ENCODE data around the gene ZNF587B. TPM values are rescaled to one million over a fixed set of nuclear protein-coding genes. Genes with fewer than 3 reads are reported as not detected.
"Not testable (repeated sequence)": the region's sequence is repeated elsewhere in the genome, so short reads cannot be mapped to it uniquely, and the experiment has no call there.

Gene ZNF587B
- total RNA-seq, 1 donor from 2014 or later = 32.0 TPM

DNA sequence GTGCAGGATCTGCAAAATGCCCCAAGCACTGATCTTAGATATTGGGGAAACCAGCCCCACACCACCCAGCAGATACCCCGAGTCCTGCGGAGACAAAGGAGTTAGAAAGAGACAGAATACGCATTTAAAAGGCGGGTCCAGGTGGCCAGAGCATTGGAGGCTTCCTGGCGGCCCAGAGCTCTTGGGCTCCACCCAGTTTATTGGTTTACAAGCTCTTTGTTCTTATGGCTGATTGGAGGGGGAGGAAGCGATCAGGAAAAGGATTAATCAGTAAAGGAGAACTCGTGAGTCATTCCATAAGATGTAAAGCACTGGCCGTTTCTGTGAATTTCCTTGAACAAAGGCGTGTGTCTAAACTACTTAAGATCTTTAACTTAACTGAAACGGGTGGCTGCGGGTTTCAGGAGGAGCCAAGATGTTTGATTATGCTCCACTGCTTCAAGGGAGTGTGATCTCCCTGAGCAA lies 20.5 kb downstream of the ZNF587B start:
- TF ChIP-seq, protein P1, sequence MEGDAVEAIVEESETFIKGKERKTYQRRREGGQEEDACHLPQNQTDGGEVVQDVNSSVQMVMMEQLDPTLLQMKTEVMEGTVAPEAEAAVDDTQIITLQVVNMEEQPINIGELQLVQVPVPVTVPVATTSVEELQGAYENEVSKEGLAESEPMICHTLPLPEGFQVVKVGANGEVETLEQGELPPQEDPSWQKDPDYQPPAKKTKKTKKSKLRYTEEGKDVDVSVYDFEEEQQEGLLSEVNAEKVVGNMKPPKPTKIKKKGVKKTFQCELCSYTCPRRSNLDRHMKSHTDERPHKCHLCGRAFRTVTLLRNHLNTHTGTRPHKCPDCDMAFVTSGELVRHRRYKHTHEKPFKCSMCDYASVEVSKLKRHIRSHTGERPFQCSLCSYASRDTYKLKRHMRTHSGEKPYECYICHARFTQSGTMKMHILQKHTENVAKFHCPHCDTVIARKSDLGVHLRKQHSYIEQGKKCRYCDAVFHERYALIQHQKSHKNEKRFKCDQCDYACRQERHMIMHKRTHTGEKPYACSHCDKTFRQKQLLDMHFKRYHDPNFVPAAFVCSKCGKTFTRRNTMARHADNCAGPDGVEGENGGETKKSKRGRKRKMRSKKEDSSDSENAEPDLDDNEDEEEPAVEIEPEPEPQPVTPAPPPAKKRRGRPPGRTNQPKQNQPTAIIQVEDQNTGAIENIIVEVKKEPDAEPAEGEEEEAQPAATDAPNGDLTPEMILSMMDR (IDR thresholded peaks at IDR 0.05; ENCODE audit: unreplicated experiment) = no peak
- Mint-ChIP-seq H3K27me3 (ENCODE audit: low read depth) (no peaks in the 10 kb centered on the region), H3K9me3 (no peaks in the 10 kb centered on the region), H3K36me3 (peaks cover 26% of the 10 kb centered on the region), H3K4me3 (peak overlapping the region; percentile 86), H3K4me1 (peaks cover 17% of the 10 kb centered on the region), H3K27ac (peak overlapping the region; percentile 95)
- DNase-seq (ENCODE audit: low spot score in 2 of 2, unreplicated experiment in 2 of 2) = no peak

DNA sequence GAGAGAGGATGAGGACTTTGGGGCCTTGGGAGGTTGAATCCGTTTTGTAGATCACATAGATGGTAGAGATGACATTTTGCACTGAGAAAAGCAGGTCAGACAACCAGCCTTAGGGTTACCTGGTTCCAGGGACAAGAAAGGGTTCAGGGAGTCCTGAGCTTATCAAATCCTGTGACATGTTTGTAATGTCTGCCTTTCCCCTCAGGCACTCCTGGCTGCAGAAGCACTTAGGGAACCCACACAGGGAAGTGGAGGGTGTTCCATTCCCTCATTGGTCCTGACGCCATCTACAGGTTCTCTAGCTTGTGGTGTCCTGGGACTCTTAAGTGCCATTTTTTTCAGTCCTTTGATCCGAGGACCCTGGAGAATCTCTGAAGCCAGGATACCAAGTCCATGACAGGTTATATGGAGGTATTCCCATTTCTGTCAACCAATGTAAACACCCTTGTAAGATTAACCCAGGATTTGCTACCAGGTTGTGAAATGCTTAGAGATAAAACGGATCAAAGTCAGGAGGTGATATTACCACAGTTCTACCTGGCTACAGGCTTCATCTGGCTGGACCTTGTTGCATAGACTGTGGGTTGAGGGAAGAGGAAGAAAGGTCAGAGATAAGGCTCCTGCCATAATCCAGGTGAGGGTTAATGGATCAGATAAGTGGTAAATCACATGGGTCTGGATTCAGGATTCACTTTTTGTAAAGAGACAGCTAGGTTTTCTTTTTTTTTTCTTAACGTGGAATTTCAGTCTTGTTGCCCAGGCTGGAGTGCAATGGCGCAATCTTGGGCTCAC lies 21.9 kb downstream of the ZNF587B start:
- H3K27ac Mint-ChIP-seq = peak overlapping the region; percentile 95
- peaks cover 33% of the 10 kb centered on the region for H3K36me3 Mint-ChIP-seq

DNA sequence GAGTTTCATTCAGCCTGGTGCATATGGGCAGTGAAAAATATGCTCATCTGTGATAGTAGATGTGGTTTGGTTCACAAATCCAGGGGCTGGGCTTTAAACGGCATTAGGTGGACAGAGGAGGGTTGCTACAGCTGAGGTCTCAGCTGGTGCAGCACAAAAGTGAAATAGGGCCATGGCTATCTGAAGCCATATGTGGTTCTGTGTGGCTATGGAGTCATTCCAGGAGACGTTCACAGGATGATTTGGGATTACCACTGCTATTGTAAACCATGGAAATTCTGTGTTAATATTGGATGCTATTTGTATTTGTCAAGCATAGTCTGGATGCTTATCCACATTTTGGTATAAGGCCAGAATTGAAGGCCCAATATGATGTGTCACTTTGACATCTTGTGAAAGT lies 24.0 kb downstream of the ZNF587B start:
- not testable (repeated sequence) for H3K4me3 Mint-ChIP-seq; H3K9me3 Mint-ChIP-seq; DNase-seq (ENCODE audit: low spot score in 2 of 2, unreplicated experiment in 2 of 2); H3K27ac Mint-ChIP-seq; H3K27me3 Mint-ChIP-seq (ENCODE audit: low read depth)
- Mint-ChIP-seq H3K36me3 (peaks cover 41% of the 10 kb centered on the region), H3K4me1 (peaks cover 17% of the 10 kb centered on the region)

More for the DNA sequence above, 21.9 kb downstream of the ZNF587B start:
- not testable (repeated sequence) for H3K9me3 Mint-ChIP-seq; H3K4me3 Mint-ChIP-seq; H3K27me3 Mint-ChIP-seq (ENCODE audit: low read depth); DNase-seq (ENCODE audit: low spot score in 2 of 2, unreplicated experiment in 2 of 2)
- H3K4me1 Mint-ChIP-seq = peaks cover 17% of the 10 kb centered on the region

DNA sequence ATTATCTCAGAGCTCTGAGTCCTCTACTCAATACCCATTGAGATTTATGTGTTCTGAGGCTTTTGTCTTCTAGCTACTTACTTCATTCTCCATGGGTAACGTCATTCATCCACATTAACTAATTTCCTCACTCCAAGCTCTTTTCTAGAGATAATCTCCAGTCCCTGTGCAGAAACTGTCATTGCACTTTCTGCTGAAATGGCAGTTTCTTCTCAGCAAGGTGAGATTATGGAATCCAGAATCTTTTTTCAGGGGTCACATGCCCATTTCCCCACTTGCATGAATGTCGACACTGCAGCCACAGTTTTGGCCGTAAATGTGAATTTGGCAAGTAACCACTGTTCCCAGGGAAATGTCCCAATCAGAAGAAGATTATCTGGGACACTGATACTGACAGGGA lies 32.3 kb downstream of the ZNF587B start:
- H3K4me3 Mint-ChIP-seq; H3K27me3 Mint-ChIP-seq (ENCODE audit: low read depth); H3K9me3 Mint-ChIP-seq; H3K4me1 Mint-ChIP-seq; DNase-seq (ENCODE audit: low spot score in 2 of 2, unreplicated experiment in 2 of 2); H3K27ac Mint-ChIP-seq: not testable (repeated sequence)
- peaks cover 75% of the 10 kb centered on the region for H3K36me3 Mint-ChIP-seq

DNA sequence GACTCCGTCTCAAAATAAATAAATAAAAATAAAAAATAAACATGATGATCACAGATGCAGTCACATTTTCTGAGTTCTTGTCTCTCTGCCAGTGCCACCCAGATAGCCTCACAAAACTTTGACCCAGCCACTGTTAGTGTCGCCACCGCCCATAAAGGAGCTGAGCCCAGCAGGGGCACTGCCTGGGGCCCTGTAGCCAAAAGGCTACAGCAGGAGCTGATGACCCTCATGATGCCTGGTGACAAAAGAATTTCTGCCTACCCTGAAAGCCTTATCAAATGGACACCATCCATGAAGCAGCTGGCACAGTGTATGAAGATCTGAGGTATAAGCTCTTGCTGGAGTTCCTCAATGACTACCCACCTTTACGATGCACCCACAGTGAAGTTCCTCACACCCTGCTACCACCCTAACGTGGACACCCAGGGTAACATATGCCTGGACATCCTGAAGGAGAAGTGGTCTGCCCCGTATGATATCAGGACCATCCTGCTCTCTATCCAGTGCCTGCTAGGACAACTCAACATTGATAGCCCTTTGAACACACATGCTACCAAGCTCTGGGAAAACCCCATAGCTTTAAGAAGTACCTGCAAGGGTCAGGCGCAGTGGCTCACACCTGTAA lies 37.9 kb downstream of the ZNF587B start:
- TF ChIP-seq, protein P1 (IDR thresholded peaks at IDR 0.05; ENCODE audit: unreplicated experiment) = no peak
- no peak for DNase-seq (ENCODE audit: low spot score in 2 of 2, unreplicated experiment in 2 of 2)
- peaks cover 77% of the 10 kb centered on the region for H3K36me3 Mint-ChIP-seq
- H3K27me3 Mint-ChIP-seq (ENCODE audit: low read depth) = no peaks in the 10 kb centered on the region
- H3K4me1 Mint-ChIP-seq = no peaks in the 10 kb centered on the region
- H3K27ac Mint-ChIP-seq = no peak overlapping the region
- no peak overlapping the region for H3K4me3 Mint-ChIP-seq
- H3K9me3 Mint-ChIP-seq = peaks cover 30% of the 10 kb centered on the region

DNA sequence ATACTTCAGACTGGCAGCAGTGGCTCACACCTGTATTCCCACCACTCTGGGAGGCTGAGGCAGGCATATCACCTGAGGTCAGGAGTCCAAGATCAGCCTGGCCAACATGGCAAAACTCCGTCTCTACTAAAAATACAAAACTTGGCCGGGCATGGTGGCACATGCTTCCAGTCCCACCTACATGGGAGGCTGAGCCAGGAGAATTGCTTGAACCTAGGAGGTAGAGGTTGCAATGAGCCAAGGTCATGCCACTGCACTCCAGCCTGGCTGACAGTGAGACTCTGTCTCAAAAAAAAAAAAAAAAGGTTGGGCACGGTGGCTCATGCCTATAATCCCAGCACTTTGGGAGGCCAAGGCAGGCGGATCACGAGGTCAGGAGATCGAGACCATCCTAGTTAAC lies 39.6 kb downstream of the ZNF587B start:
- H3K27ac Mint-ChIP-seq = not testable (repeated sequence)

DNA sequence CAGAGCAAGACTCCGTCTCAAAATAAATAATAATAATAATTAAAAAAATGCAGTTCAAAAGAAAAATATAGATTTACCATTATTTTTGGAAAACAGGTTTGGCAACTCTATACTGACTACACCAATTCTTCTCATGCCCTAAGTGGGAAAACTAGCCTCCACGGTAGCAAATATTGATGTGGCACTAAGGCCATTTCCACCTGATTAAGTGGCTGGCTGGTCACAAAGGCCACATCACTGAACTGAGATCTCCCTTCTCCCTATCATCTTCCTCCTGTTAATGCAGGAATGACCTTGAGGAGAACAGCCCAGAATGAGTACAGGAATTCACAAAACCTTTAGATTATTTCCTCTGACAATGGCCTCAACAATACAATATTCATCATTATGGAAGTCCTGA lies 40.1 kb downstream of the ZNF587B start:
- Mint-ChIP-seq H3K9me3 (peaks cover 49% of the 10 kb centered on the region), H3K4me3 (no peak overlapping the region), H3K36me3 (peaks cover 78% of the 10 kb centered on the region), H3K27me3 (ENCODE audit: low read depth) (no peaks in the 10 kb centered on the region), H3K4me1 (no peaks in the 10 kb centered on the region), H3K27ac (no peak overlapping the region)
- TF ChIP-seq, protein P1 (IDR thresholded peaks at IDR 0.05; ENCODE audit: unreplicated experiment) = no peak
- no peak for DNase-seq (ENCODE audit: low spot score in 2 of 2, unreplicated experiment in 2 of 2)

More for the DNA sequence above, 39.6 kb downstream of the ZNF587B start:
- H3K4me1 Mint-ChIP-seq; H3K4me3 Mint-ChIP-seq; H3K27me3 Mint-ChIP-seq (ENCODE audit: low read depth); DNase-seq (ENCODE audit: low spot score in 2 of 2, unreplicated experiment in 2 of 2): not testable (repeated sequence)
- peaks cover 81% of the 10 kb centered on the region for H3K36me3 Mint-ChIP-seq
- H3K9me3 Mint-ChIP-seq = peaks cover 46% of the 10 kb centered on the region
